ENCODE measurements around the gene TMEM11.
"Not testable (repeated sequence)": the region's sequence is repeated elsewhere in the genome, so short reads cannot be mapped to it uniquely, and the experiment has no call there.

The TMEM11 gene

DNA sequence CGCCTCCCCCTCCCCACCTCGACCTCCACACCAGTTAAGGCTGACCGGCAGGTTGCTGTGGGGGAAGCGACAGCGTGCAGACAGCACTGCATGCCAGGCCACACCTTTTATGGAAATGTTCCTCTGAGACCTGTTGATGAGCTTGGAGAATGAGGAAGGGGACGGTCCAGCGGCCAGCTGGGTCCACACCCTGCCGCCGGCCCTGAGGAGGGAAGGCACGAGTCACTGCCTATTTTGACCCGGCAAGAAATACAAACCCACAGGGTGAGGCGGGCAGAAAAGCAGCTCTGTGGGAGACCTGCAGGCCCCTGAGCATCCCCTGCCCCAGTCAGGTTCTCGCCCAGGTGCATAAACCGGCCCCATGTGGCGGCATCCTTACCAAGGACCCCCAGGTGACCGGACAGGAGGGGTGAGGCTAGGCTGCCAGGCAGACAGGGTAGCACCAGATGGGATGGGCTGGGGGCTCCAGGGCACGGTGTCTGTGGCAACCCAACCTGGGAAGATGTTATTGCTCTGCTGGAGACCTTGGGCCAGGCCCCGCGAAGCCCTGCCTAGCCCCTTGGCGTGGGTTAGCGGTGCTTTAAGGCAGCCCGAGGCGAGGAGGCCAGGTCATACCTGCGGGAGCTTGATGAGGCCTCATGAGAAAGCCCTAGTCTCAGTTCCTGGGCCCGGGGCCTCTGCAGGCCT is 26.6 kb upstream of the TMEM11 start:
- H3K9ac ChIP-seq (ENCODE audit: low read depth, low read length): peak overlapping the region; percentile 54; the same call in 1 of the 2 replicates
- peaks cover 9% of the 10 kb centered on the region; the same call in 1 of the 2 replicates for H3K4me1 ChIP-seq (ENCODE audit: insufficient read depth, low read length)
- H3K4me3 ChIP-seq (ENCODE audit: low read length): no peak overlapping the region
- no peaks in the 10 kb centered on the region for H3K27me3 ChIP-seq (ENCODE audit: insufficient read depth, low read length)
- no peaks in the 10 kb centered on the region for H3K36me3 ChIP-seq (ENCODE audit: insufficient read depth, low read depth, low read length)
- peak overlapping the region; percentile 19 for H3K27ac ChIP-seq (ENCODE audit: low read length)
- no peaks in the 10 kb centered on the region for H3K9me3 ChIP-seq (ENCODE audit: insufficient read depth, low read depth, low read length)

- Histone ChIP-seq H3K27ac (ENCODE audit: low read length) (peak overlapping the region; percentile 19), H3K9ac (ENCODE audit: low read depth, low read length) (peak overlapping the region; percentile 54; the same call in 1 of the 2 replicates), H3K9me3 (ENCODE audit: insufficient read depth, low read depth, low read length) (no peaks in the 10 kb centered on the region), H3K27me3 (ENCODE audit: insufficient read depth, low read length) (no peaks in the 10 kb centered on the region), H3K4me3 (ENCODE audit: low read length) (peak overlapping the region; percentile 34; the same call in 1 of the 2 replicates), H3K36me3 (ENCODE audit: insufficient read depth, low read depth, low read length) (no peaks in the 10 kb centered on the region), H3K4me1 (ENCODE audit: insufficient read depth, low read length) (peaks cover 9% of the 10 kb centered on the region; the same call in 1 of the 2 replicates)
These were observed 25.9 kb upstream of the TMEM11 start for GRCh38 chr17:21239680-21240368.

DNA sequence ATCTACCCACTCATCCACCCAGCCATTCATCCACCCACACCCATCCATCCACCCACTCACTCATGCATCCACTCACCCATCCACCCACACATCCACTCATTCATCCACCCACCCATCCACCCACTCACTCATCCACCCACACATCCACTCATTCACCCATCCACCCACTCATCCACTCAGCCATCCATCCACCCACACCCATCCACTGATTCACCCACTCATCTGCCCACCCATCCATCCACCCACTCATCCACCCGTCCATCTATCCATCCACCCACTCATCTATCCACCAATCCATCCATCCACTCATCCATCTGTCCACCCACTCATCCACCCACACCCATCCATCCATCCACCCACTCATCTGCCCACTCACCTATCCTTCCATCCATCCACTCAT is 22.0 kb upstream of the TMEM11 start:
- Histone ChIP-seq H3K27ac (ENCODE audit: low read length) (no peak overlapping the region), H3K9ac (ENCODE audit: low read depth, low read length) (no peak overlapping the region), H3K36me3 (ENCODE audit: insufficient read depth, low read depth, low read length) (no peaks in the 10 kb centered on the region), H3K4me1 (ENCODE audit: insufficient read depth, low read length) (peaks cover 9% of the 10 kb centered on the region; the same call in 1 of the 2 replicates), H3K9me3 (ENCODE audit: insufficient read depth, low read depth, low read length) (no peaks in the 10 kb centered on the region), H3K27me3 (ENCODE audit: insufficient read depth, low read length) (no peaks in the 10 kb centered on the region), H3K4me3 (ENCODE audit: low read length) (no peak overlapping the region)

DNA sequence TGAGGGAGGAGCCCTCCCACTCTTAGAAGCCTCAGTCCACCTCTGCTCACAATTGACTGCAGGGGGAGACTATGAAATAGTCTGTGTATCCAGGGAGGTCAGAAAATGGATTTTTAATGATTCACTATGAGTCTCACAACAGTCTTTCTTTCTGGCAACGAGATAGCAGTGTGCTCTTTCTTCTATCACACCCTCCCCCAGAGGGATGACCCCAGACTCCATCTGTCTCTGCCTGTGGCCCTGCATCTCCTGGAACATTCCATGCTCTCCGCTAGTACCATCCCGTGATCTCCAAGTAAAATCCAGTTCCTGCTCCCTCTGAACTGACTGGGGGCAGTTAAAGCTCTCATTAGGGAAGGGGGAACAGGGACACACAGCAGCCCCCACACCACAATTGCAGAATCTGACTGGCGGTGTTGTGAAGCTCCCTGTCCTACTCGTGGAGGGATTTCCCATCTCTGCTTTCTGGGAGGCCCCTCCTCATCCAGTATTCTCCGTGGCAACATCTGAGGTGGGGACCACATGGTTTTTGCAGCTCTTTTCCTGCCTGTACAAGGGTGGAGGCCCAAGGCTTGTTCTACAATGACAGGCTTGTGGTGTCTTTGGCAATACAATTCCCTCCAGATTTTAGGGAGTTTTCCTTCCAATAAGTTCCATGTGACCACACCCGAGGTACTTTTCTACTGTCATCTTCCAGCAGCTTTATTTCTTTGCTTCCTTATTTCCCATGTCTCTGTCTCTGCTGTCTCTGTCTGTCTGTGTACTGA is 19.8 kb upstream of the TMEM11 start:
- no peaks in the 10 kb centered on the region for H3K27me3 ChIP-seq (ENCODE audit: insufficient read depth, low read length)
- no peaks in the 10 kb centered on the region for H3K36me3 ChIP-seq (ENCODE audit: insufficient read depth, low read depth, low read length)
- H3K27ac ChIP-seq (ENCODE audit: low read length): no peak overlapping the region
- H3K4me1 ChIP-seq (ENCODE audit: insufficient read depth, low read length): no peaks in the 10 kb centered on the region
- no peak overlapping the region for H3K9ac ChIP-seq (ENCODE audit: low read depth, low read length)
- H3K4me3 ChIP-seq (ENCODE audit: low read length): no peak overlapping the region
- H3K9me3 ChIP-seq (ENCODE audit: insufficient read depth, low read depth, low read length): no peaks in the 10 kb centered on the region

- Histone ChIP-seq H3K4me3 (ENCODE audit: low read length) (no peak overlapping the region), H3K36me3 (ENCODE audit: insufficient read depth, low read depth, low read length) (no peaks in the 10 kb centered on the region), H3K4me1 (ENCODE audit: insufficient read depth, low read length) (no peaks in the 10 kb centered on the region), H3K9me3 (ENCODE audit: insufficient read depth, low read depth, low read length) (no peaks in the 10 kb centered on the region), H3K27ac (ENCODE audit: low read length) (no peak overlapping the region), H3K9ac (ENCODE audit: low read depth, low read length) (no peak overlapping the region), H3K27me3 (ENCODE audit: insufficient read depth, low read length) (no peaks in the 10 kb centered on the region)
These were observed 18.2 kb upstream of the TMEM11 start for GRCh38 chr17:21232033-21232749.

GRCh38 chr17:21231533-21231932 is 17.6 kb upstream of the TMEM11 start:
- Histone ChIP-seq H3K27me3 (ENCODE audit: insufficient read depth, low read length) (no peaks in the 10 kb centered on the region), H3K4me1 (ENCODE audit: insufficient read depth, low read length) (no peaks in the 10 kb centered on the region), H3K9me3 (ENCODE audit: insufficient read depth, low read depth, low read length) (no peaks in the 10 kb centered on the region), H3K36me3 (ENCODE audit: insufficient read depth, low read depth, low read length) (no peaks in the 10 kb centered on the region), H3K4me3 (ENCODE audit: low read length) (no peak overlapping the region), H3K27ac (ENCODE audit: low read length) (no peak overlapping the region), H3K9ac (ENCODE audit: low read depth, low read length) (no peak overlapping the region)

- Histone ChIP-seq H3K9ac (ENCODE audit: low read depth, low read length) (no peak overlapping the region), H3K4me3 (ENCODE audit: low read length) (no peak overlapping the region), H3K36me3 (ENCODE audit: insufficient read depth, low read depth, low read length) (no peaks in the 10 kb centered on the region), H3K9me3 (ENCODE audit: insufficient read depth, low read depth, low read length) (no peaks in the 10 kb centered on the region), H3K27ac (ENCODE audit: low read length) (no peak overlapping the region), H3K4me1 (ENCODE audit: insufficient read depth, low read length) (no peaks in the 10 kb centered on the region), H3K27me3 (ENCODE audit: insufficient read depth, low read length) (no peaks in the 10 kb centered on the region)
These were observed 14.9 kb upstream of the TMEM11 start for GRCh38 chr17:21228845-21229244.

- Histone ChIP-seq H3K27me3 (ENCODE audit: insufficient read depth, low read length) (no peaks in the 10 kb centered on the region), H3K4me1 (ENCODE audit: insufficient read depth, low read length) (no peaks in the 10 kb centered on the region), H3K36me3 (ENCODE audit: insufficient read depth, low read depth, low read length) (no peaks in the 10 kb centered on the region), H3K9ac (ENCODE audit: low read depth, low read length) (no peak overlapping the region), H3K9me3 (ENCODE audit: insufficient read depth, low read depth, low read length) (no peaks in the 10 kb centered on the region), H3K4me3 (ENCODE audit: low read length) (no peak overlapping the region), H3K27ac (ENCODE audit: low read length) (no peak overlapping the region)
These were observed 14.2 kb upstream of the TMEM11 start for GRCh38 chr17:21228111-21228510.

DNA sequence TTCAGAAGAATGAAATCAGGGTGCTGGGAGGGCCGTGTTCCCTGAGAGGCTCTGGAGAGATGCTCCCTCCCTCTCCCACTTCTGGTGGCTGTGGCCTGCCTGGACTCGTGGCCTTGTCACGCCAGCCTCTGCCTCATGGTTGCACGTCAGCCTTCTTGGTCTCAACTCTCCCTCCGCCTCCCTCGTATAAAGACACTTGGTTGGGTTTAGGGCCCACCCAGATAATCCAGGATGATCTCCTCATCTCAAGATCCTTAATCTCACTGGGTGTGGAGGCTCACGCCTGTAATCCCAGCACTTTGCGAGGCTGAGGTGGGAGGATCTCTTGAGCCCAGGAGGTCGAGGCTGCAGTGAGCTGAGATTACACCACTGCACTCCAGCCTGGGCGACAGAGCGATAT is 13.3 kb upstream of the TMEM11 start:
- H3K27me3 ChIP-seq (ENCODE audit: insufficient read depth, low read length); H3K27ac ChIP-seq (ENCODE audit: low read length); H3K9ac ChIP-seq (ENCODE audit: low read depth, low read length); H3K4me1 ChIP-seq (ENCODE audit: insufficient read depth, low read length); H3K36me3 ChIP-seq (ENCODE audit: insufficient read depth, low read depth, low read length); H3K9me3 ChIP-seq (ENCODE audit: insufficient read depth, low read depth, low read length); H3K4me3 ChIP-seq (ENCODE audit: low read length): not testable (repeated sequence)

GRCh38 chr17:21223086-21223485 is 9.1 kb upstream of the TMEM11 start:
- H3K4me1 ChIP-seq (ENCODE audit: insufficient read depth, low read length): no peaks in the 10 kb centered on the region
- H3K27me3 ChIP-seq (ENCODE audit: insufficient read depth, low read length): no peaks in the 10 kb centered on the region
- no peak overlapping the region for H3K4me3 ChIP-seq (ENCODE audit: low read length)
- no peaks in the 10 kb centered on the region for H3K9me3 ChIP-seq (ENCODE audit: insufficient read depth, low read depth, low read length)
- no peak overlapping the region for H3K9ac ChIP-seq (ENCODE audit: low read depth, low read length)
- H3K36me3 ChIP-seq (ENCODE audit: insufficient read depth, low read depth, low read length): no peaks in the 10 kb centered on the region; the same call in 1 of the 2 replicates
- no peak overlapping the region for H3K27ac ChIP-seq (ENCODE audit: low read length)

DNA sequence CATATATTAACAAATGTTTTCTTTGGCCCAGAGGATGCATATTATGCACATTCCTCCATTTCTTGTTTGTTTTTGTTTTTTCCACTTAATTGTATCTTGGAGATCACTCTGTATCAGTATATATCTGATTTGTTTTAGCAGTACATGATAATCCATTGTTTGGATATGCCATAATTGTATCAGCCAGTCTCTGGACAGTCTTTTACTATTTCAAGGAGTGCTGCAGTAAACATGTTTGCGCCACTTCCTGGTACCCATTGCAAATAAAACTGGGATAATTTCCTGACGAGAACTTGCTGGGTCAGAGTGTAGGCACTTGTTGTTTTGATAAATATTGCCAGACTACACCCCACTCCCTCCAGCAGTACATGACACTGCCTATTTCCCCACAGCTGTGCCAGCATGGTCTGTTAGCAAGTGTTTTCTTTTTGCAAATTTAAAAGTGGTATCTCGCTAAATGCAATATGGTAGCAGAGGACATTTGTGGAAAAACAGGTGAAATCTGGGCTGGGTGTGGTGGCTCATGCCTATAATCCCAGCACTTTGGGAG is 4.9 kb upstream of the TMEM11 start:
- no peak overlapping the region for H3K27ac ChIP-seq (ENCODE audit: low read length)
- no peak overlapping the region for H3K4me3 ChIP-seq (ENCODE audit: low read length)
- no peaks in the 10 kb centered on the region for H3K27me3 ChIP-seq (ENCODE audit: insufficient read depth, low read length)
- no peaks in the 10 kb centered on the region for H3K9me3 ChIP-seq (ENCODE audit: insufficient read depth, low read depth, low read length)
- peaks cover 12% of the 10 kb centered on the region for H3K4me1 ChIP-seq (ENCODE audit: insufficient read depth, low read length)
- no peaks in the 10 kb centered on the region; the same call in 1 of the 2 replicates for H3K36me3 ChIP-seq (ENCODE audit: insufficient read depth, low read depth, low read length)
- H3K9ac ChIP-seq (ENCODE audit: low read depth, low read length): no peak overlapping the region

All from iPS-20b (cell line).